HG02884 (cell line): ENCODE data around the gene MCF2L2.

ENCODE experiments used
- ATAC-seq: cut with Tn5 transposase; IDR thresholded peaks from one replicate; pipeline ENCODE4 v1.9.1; 2021; ENCODE audit warnings: mild to moderate bottlenecking, moderate library complexity; ENCODE audit not compliant: unreplicated experiment

MCF2L2 gene

GRCh38 chr3:183149915-183150750 is 278.3 kb downstream of the MCF2L2 start:
- ATAC-seq, result no peak

DNA sequence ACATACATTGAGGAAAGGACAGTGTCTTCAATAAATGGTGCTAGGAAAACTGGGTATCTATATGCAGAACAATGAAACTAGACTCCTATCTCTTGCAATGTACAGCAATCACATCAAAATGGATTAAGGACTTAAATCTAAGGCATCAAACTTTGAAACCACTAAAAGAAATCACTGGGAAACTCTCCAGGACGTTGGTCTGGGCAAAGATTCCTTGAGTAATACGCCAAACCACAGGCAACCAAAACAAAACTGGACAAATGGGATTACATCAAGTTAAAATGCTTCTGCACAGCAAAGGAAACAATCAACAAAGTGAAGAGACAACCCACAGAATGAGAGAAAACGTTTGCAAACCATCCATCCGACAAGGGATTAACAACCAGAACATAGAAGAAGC is 280.4 kb downstream of the MCF2L2 start:
- no peak for ATAC-seq

DNA sequence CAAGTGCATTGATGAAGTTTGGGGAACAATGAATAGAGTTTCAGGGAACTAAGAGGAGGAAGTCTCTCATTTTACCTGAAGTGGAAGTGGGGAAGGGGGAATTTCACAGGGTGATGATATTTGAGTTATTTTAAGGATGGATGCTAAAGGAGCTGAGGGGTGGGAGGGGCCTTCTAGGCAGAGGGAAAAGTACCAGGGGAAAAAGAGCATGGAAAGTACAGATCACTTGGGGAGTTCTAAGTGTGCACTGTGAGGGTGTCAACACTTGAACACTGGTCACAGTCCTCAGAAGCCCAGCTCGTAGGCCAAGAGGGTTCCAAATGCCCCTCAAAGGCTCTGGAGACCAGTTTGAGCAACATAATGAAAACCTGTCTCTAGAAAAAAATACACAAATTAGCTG is 284.1 kb downstream of the MCF2L2 start:
- ATAC-seq, result no peak

- ATAC-seq, result no peak
Measured at GRCh38 chr3:183142199-183142598, 286.2 kb downstream of the MCF2L2 start.

DNA sequence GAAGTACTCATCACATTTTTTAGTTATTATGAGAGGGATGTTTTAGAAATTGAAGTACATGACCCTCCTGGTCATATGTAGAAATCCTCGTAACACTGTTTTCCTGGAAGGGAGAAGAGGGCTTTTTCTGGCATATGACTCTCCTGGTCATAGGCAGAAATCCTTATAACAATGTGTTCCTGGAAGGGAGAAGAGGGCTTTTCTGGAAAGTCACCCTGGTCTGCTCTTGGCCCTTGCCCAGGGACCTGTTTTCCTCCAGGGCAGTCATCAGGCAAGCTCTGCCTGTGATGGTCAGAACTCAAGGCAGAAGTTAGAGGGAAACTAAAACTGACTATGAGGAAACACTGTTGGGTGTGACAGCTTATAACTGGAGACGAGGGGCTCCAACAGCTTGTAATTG is 293.6 kb downstream of the MCF2L2 start:
- ATAC-seq, result no peak

- no peak for ATAC-seq
Measured at GRCh38 chr3:183132409-183132808, 296.0 kb downstream of the MCF2L2 start.

GRCh38 chr3:183131735-183132134 is 296.7 kb downstream of the MCF2L2 start:
- no peak for ATAC-seq

GRCh38 chr3:183131186-183131725 is 297.2 kb downstream of the MCF2L2 start:
- ATAC-seq, result no peak

DNA sequence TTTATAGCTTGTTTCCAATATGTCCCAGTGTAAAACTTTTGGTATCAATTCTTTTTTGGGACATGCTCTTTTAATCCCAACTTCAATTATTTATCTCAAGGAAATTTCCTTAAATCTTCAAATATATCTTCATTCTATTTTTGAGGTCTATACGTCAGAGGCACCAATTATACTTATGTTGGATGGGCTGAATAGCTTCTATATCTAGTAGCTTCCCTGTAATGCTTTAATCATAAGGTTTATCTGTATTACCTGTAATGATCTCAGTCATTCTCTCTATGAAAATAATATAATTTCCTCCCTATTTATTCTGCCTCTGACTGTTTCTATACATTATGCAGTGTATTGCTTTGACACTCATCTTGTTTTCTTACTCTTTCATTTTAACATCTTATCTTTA is 299.2 kb downstream of the MCF2L2 start:
- no peak for ATAC-seq

DNA sequence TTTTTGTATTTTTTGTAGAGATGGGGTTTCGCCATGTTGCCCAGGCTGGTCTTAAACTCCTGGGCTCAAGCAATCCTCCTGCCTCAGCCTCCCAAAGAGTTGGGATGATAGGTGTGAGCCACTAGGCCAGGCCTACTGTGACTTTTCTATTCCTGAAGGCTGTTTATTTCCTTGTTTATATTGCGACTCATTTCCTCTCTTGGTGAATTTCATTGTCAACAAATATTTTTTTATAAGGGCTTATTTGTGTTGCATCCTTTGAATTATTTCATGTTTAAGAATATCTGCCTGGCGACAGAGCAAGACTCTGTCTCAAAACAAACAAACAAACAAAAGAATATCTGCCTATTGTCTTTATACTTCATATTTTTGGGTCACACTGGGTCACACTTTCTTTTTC is 299.7 kb downstream of the MCF2L2 start:
- ATAC-seq, result no peak
